GM12865 (cell line): ENCODE data around the gene TNIK.

Experiments
- DNase-seq: peaks from one replicate; pipeline ENCODE4 v3.0.0; 2010; ENCODE audit warnings: low read depth
- H3K4me3 ChIP-seq: 2 replicates; pipeline ENCODE4 v1.5.1; 2011; ENCODE audit warnings: mild to moderate bottlenecking, low read depth, low read length, control low read depth
- CTCF ChIP-seq: IDR thresholded peaks from 2 replicates; pipeline ENCODE4 v1.5.1; 2011; ENCODE audit warnings: low read length, control low read depth, low read depth, inconsistent platforms; ENCODE audit not compliant: insufficient read depth; ENCODE audit errors: missing control alignments

TNIK gene

GRCh38 chr3:171072432-171072831, 387.8 kb downstream of the TNIK start:
- TF ChIP-seq CTCF, result no peak
- H3K4me3 ChIP-seq, result no peak overlapping the region
- no peak for DNase-seq

- no peak for DNase-seq
- H3K4me3 ChIP-seq, result no peak overlapping the region
- no peak for TF ChIP-seq CTCF
Observed at GRCh38 chr3:171068658-171069057, 391.5 kb downstream of the TNIK start.

GRCh38 chr3:171066206-171066605, 394.0 kb downstream of the TNIK start:
- TF ChIP-seq CTCF, result no peak
- no peak overlapping the region for H3K4me3 ChIP-seq
- DNase-seq, result no peak

- no peak overlapping the region for H3K4me3 ChIP-seq
- DNase-seq, result no peak
- no peak for TF ChIP-seq CTCF
Observed at GRCh38 chr3:171065732-171066131, 394.5 kb downstream of the TNIK start.

- no peak for TF ChIP-seq CTCF
Observed at GRCh38 chr3:171064461-171064860, 395.7 kb downstream of the TNIK start.

GRCh38 chr3:171061749-171062148, 398.5 kb downstream of the TNIK start:
- DNase-seq, result no peak
- H3K4me3 ChIP-seq, result no peak overlapping the region
- no peak for TF ChIP-seq CTCF

More at GRCh38 chr3:171064461-171064860, 395.7 kb downstream of the TNIK start:
- no peak overlapping the region for H3K4me3 ChIP-seq
- no peak for DNase-seq

GRCh38 chr3:171059978-171060377, 400.2 kb downstream of the TNIK start:
- H3K4me3 ChIP-seq, result no peak overlapping the region
- TF ChIP-seq CTCF, result no peak
- DNase-seq, result no peak
